Psoas muscle (tissue), 8 donors: ENCODE results near the gene NPAT. TPM values are rescaled to one million over a fixed set of nuclear protein-coding genes. Genes with fewer than 3 reads are reported as not detected.
"Not testable (repeated sequence)": the region's sequence is repeated elsewhere in the genome, so short reads cannot be mapped to it uniquely, and the experiment has no call there.

Source experiments
- ATAC-seq, 4 donors: fragments of 200-7000 bp; cut with Tn5 transposase; one replicate each; pipeline ENCODE4 v1.9.1; 2020; ENCODE audit warnings: moderate library complexity in 3 of 4, mild to moderate bottlenecking in 2 of 4
- DNase-seq, 2 donors: peaks; one replicate each; pipeline ENCODE4 v3.0.0-alpha.2; 2020
- H3K27ac ChIP-seq: fragments of 200-600 bp; one replicate; pipeline ENCODE4 v1.8.0; 2022
- H3K27me3 ChIP-seq, 3 donors: fragments of 200-600 bp in 1 of 3; one replicate each; pipeline versions ENCODE4 v1.6.1 to v1.8.0; 2013 to 2022; ENCODE audit warnings: low read length in 2 of 3, mild to moderate bottlenecking in 2 of 3, moderate library complexity in 1 of 3; ENCODE audit not compliant: insufficient read depth in 3 of 3
- H3K36me3 ChIP-seq, 2 donors: fragments of 200-600 bp in 1 of 2; one replicate each; pipeline versions ENCODE4 v1.6.1 to v1.8.0; 2013 to 2022; ENCODE audit warnings: low read depth in 1 of 2, mild to moderate bottlenecking in 1 of 2, moderate library complexity in 1 of 2; ENCODE audit not compliant: insufficient read depth in 1 of 2
- H3K4me1 ChIP-seq: fragments of 200-600 bp; one replicate; pipeline ENCODE4 v1.8.0; 2022
- H3K4me3 ChIP-seq: fragments of 200-600 bp; one replicate; pipeline ENCODE4 v1.8.0; 2022; ENCODE audit warnings: mild to moderate bottlenecking
- H3K9me3 ChIP-seq: fragments of 200-600 bp; one replicate; pipeline ENCODE4 v1.8.0; 2022
- CTCF ChIP-seq: fragments of 200-600 bp; IDR thresholded peaks from one replicate; pipeline ENCODE4 v1.8.0; 2022; ENCODE audit warnings: antibody characterized with exemption
- WGBS, 3 donors: extraction: QIAGEN DNeasy Blood & Tissue Kit; methylation state at CpG; one replicate each; pipeline versions ENCODE4 v1.1.6 to v1.1.7; 2013; 5-methylcytosine and 5-hydroxymethylcytosine counted together
- intact Hi-C, 2 donors: fragments of 100-400 bp; cut with DNase I; formaldehyde crosslinking; loops; one replicate each; pipeline versions ENCODE4 v1.11.0 to v1.14.2; 2022
- polyA plus RNA-seq, 3 donors: library from polyadenylated mRNA; stranded (reverse); fragments of 200-250 nt; gene quantifications; one replicate each; pipeline ENCODE4 v1.2.3, GENCODE V29; 2013
- total RNA-seq, 4 donors: library from RNA; stranded (reverse); fragmentation: NEBNext Ultra II Directional in 2 of 4; extraction: Animal tissue kit (Norgen Biotek cat#: 25700) in 2 of 4; gene quantifications; one replicate each; pipeline versions ENCODE4 v1.2.1 to v1.2.4, GENCODE V29; 2021 to 2023
- donor health status: healthy with polysubstance abuse.
- donor health status: DM: no; HTN: no; CAD: no; lungs with moderate emphysema.
- donor health status: Bipolar disorder and iron deficiency.
- donor health status: healthy.
- donor health status: DM: yes; HTN: yes; CAD: no.
- donor health status: DM: no; HTN: no; CAD: no.
- donor health status: DM: no; HTN: no; CAD: no.
- donor health status: DM: yes; HTN: yes; CAD: no.

Gene NPAT
- total and polyA plus RNA-seq, 7 donors: 2.0 to 6.9 (median 5.1) TPM

- H3K27me3 ChIP-seq: no peaks in the 10 kb centered on the region
- H3K4me3 ChIP-seq: no peak overlapping the region
- TF ChIP-seq CTCF: no peak
- H3K9me3 ChIP-seq: no peaks in the 10 kb centered on the region
- H3K36me3 ChIP-seq: peaks cover 14 to 97% of the 10 kb centered on the region in 2 donors
- intact Hi-C loops: no loop called here
- no peak for DNase-seq
- 75 to 79% (median 76%) methylated on average over 7 of the region's 7 CpGs for WGBS, 3 donors
- no peak overlapping the region for H3K27ac ChIP-seq
- H3K4me1 ChIP-seq: no peaks in the 10 kb centered on the region
- ATAC-seq: no peak
These were observed 80.1 kb downstream of the NPAT start for GRCh38 chr11:108142304-108142703.

GRCh38 chr11:108137212-108137611 lies 85.2 kb downstream of the NPAT start:
- Histone ChIP-seq H3K27ac (peak overlapping the region; percentile 5), H3K36me3 (peaks cover 8 to 91% of the 10 kb centered on the region in 2 donors), H3K4me3 (no peak overlapping the region), H3K9me3 (no peaks in the 10 kb centered on the region), H3K27me3 (no peaks in the 10 kb centered on the region), H3K4me1 (peaks cover 8% of the 10 kb centered on the region)
- TF ChIP-seq CTCF: no peak
- no peak for DNase-seq
- intact Hi-C loops: no loop called here
- 85 to 100% (median 94%) methylated on average over 1 of the region's 1 CpG for WGBS, 3 donors
- no peak for ATAC-seq

GRCh38 chr11:108135845-108136544 lies 86.4 kb downstream of the NPAT start:
- Histone ChIP-seq H3K27me3 (no peaks in the 10 kb centered on the region), H3K9me3 (no peaks in the 10 kb centered on the region), H3K36me3 (peaks cover 8 to 87% of the 10 kb centered on the region in 2 donors), H3K4me1 (peaks cover 19% of the 10 kb centered on the region), H3K27ac (peak overlapping the region; percentile 24), H3K4me3 (no peak overlapping the region)
- ATAC-seq: no peak
- intact Hi-C loops: no loop called here
- 65 to 78% (median 76%) methylated on average over 2 of the region's 2 CpGs for WGBS, 3 donors
- TF ChIP-seq CTCF: no peak
- no peak for DNase-seq

- H3K4me3 ChIP-seq, H3K9me3 ChIP-seq, DNase-seq, intact Hi-C loops, H3K27me3 ChIP-seq: not testable (repeated sequence)
- Histone ChIP-seq H3K27ac (peak overlapping the region; percentile 50), H3K36me3 (peaks cover 2 to 70% of the 10 kb centered on the region in 2 donors), H3K4me1 (peaks cover 25% of the 10 kb centered on the region)
- ATAC-seq: peak in 3 of 4 donors; percentile 42 to 65 (median 63)
- 64 to 80% (median 68%) methylated on average over 2 of the region's 2 CpGs for WGBS, 3 donors
These were observed 89.4 kb downstream of the NPAT start for GRCh38 chr11:108132993-108133538.

- DNase-seq (no peak), ATAC-seq (no peak)
- intact Hi-C loops: no loop called here
- Histone ChIP-seq H3K36me3 (peaks cover 2 to 71% of the 10 kb centered on the region in 2 donors), H3K9me3 (no peaks in the 10 kb centered on the region), H3K27me3 (no peaks in the 10 kb centered on the region), H3K4me3 (no peak overlapping the region), H3K27ac (peak overlapping the region; percentile 52), H3K4me1 (peaks cover 34% of the 10 kb centered on the region)
- TF ChIP-seq CTCF: no peak
- 89 to 95% (median 94%) methylated on average over 1 of the region's 1 CpG for WGBS, 3 donors
These were observed 90.4 kb downstream of the NPAT start for GRCh38 chr11:108131993-108132392.
